ENCODE results near the gene CRTC1. TPM values are rescaled to one million over a fixed set of nuclear protein-coding genes. Genes with fewer than 3 reads are reported as not detected.

CRTC1 gene
- total RNA-seq, 1 donor from 2014 or later = 28.8 TPM

DNA sequence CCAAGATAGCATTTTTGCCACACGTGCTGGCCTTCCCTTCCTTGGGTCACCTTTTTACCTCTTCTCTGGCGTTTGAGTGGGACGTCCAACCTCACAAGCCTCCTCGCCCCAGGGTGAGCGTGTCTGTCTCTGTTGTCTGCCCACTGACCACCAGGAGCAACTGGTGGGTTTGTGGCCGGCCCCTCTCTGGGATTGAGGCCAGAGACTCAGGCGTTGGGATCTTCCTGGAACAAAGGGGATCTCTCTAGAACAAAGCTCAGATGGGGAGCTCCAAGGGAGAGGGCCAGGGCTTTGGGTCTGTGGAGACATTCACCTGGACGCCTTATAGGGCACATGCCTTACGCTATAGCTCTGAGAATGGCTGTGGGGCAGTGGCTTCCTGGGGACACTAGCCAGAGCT, 90.2 kb downstream of the CRTC1 start:
- TF ChIP-seq, protein P1, sequence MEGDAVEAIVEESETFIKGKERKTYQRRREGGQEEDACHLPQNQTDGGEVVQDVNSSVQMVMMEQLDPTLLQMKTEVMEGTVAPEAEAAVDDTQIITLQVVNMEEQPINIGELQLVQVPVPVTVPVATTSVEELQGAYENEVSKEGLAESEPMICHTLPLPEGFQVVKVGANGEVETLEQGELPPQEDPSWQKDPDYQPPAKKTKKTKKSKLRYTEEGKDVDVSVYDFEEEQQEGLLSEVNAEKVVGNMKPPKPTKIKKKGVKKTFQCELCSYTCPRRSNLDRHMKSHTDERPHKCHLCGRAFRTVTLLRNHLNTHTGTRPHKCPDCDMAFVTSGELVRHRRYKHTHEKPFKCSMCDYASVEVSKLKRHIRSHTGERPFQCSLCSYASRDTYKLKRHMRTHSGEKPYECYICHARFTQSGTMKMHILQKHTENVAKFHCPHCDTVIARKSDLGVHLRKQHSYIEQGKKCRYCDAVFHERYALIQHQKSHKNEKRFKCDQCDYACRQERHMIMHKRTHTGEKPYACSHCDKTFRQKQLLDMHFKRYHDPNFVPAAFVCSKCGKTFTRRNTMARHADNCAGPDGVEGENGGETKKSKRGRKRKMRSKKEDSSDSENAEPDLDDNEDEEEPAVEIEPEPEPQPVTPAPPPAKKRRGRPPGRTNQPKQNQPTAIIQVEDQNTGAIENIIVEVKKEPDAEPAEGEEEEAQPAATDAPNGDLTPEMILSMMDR (IDR thresholded peaks at IDR 0.05; ENCODE audit: partially characterized antibody, unreplicated experiment) = no peak
- Mint-ChIP-seq H3K4me1 (ENCODE audit: low read depth, unreplicated experiment) (peaks cover 5% of the 10 kb centered on the region), H3K36me3 (ENCODE audit: unreplicated experiment) (no peaks in the 10 kb centered on the region), H3K9me3 (ENCODE audit: unreplicated experiment) (peaks cover 8% of the 10 kb centered on the region), H3K4me3 (ENCODE audit: unreplicated experiment) (no peak overlapping the region), H3K27ac (ENCODE audit: unreplicated experiment) (no peak overlapping the region), H3K27me3 (ENCODE audit: unreplicated experiment) (peaks cover 13% of the 10 kb centered on the region)
- peak; percentile 16 for DNase-seq

DNA sequence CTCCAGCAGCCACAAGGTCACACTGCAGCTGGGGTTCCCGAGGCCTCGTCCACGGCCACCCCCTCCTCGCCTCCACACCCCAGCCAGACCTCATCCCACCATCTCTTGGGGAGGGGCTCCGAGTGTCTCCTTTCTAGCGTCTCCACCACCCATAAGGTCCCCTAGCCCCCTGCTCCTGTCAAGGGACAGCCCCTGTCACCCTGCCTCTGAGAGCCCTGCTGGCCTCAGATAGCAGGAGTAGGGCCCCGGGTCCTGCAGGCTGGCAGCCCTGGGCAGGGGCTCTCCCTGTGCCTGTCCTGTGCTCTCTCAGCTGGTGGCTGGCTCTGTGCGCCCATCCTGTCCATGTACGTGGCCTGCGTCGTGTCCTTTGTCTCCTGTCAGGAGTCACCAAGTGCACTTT, 90.6 kb downstream of the CRTC1 start:
- peaks cover 13% of the 10 kb centered on the region for H3K27me3 Mint-ChIP-seq (ENCODE audit: unreplicated experiment)
- TF ChIP-seq, protein P1 (IDR thresholded peaks at IDR 0.05; ENCODE audit: partially characterized antibody, unreplicated experiment) = no peak
- H3K36me3 Mint-ChIP-seq (ENCODE audit: unreplicated experiment) = no peaks in the 10 kb centered on the region

DNA sequence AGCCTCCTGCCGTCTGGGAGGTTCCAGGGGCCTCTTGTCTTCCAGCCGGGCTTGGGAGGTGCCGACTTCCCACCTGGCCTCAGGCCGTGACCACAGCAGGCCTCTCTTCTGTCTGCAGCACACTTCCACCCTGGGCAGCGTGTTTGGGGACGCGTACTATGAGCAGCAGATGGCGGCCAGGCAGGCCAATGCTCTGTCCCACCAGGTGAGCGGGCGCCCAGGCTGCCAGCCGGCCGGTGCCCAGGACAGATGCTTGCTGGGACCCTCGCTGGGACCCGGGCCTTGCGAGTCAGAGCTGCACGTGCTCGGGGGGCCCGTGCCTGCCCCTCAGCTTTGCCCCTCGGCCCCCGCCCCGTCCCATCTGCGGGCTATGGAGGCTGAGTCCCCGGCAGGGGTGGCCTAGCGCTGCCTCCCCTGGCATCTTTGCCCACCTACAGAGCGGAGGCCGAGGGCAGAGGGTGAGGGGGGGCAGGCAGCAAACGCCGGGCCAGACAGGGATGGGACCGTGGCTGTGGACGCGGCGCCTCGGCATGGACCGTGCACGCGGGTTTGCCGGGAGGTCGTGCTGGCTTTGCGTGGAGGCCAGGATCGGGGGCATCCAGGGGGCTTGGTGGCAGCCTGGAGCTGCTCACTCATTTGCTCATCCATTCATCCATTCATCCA, 91.4 kb downstream of the CRTC1 start:
- H3K27me3 Mint-ChIP-seq (ENCODE audit: unreplicated experiment) = peaks cover 13% of the 10 kb centered on the region
- H3K4me1 Mint-ChIP-seq (ENCODE audit: low read depth, unreplicated experiment) = peaks cover 5% of the 10 kb centered on the region
- no peak overlapping the region for H3K27ac Mint-ChIP-seq (ENCODE audit: unreplicated experiment)

More for the DNA sequence above, 90.6 kb downstream of the CRTC1 start:
- no peak for DNase-seq
- peaks cover 5% of the 10 kb centered on the region for H3K4me1 Mint-ChIP-seq (ENCODE audit: low read depth, unreplicated experiment)
- no peak overlapping the region for H3K27ac Mint-ChIP-seq (ENCODE audit: unreplicated experiment)
- H3K4me3 Mint-ChIP-seq (ENCODE audit: unreplicated experiment) = no peak overlapping the region
- H3K9me3 Mint-ChIP-seq (ENCODE audit: unreplicated experiment) = peaks cover 11% of the 10 kb centered on the region

DNA sequence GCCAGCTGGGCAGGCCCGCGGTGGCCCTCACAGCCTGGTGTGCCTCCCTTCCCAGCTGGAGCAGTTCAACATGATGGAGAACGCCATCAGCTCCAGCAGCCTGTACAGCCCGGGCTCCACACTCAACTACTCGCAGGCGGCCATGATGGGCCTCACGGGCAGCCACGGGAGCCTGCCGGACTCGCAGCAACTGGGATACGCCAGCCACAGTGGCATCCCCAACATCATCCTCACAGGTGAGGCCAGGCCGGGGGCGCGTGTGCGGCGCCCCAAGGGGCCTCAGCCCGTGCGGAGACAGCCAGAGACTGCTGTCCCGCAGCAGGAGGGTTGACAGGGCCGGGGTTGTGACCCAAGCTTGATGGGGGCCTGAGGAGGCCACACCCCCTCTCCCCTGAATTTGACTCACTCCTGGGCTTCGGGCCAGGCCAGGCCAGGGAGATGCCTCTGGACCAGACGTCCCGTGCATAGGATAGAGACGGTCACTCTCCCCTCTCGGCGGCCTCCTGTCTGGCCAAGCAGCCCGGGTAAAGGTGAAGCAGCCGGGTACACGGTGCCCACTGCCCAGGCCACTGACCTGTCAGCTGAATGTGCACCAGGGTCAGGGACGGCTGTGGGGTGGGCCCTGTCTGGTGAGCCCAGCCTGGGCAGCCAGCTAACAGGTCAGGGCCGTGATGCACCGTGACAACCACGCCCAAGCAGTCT, 92.3 kb downstream of the CRTC1 start:
- Mint-ChIP-seq H3K4me3 (ENCODE audit: unreplicated experiment) (no peak overlapping the region), H3K9me3 (ENCODE audit: unreplicated experiment) (peaks cover 7% of the 10 kb centered on the region), H3K4me1 (ENCODE audit: low read depth, unreplicated experiment) (peaks cover 5% of the 10 kb centered on the region), H3K27me3 (ENCODE audit: unreplicated experiment) (peaks cover 9% of the 10 kb centered on the region), H3K27ac (ENCODE audit: unreplicated experiment) (no peak overlapping the region), H3K36me3 (ENCODE audit: unreplicated experiment) (no peaks in the 10 kb centered on the region)
- TF ChIP-seq, protein P1 (IDR thresholded peaks at IDR 0.05; ENCODE audit: partially characterized antibody, unreplicated experiment) = no peak
- no peak for DNase-seq

More for the DNA sequence above, 91.4 kb downstream of the CRTC1 start:
- H3K4me3 Mint-ChIP-seq (ENCODE audit: unreplicated experiment) = no peak overlapping the region
- H3K9me3 Mint-ChIP-seq (ENCODE audit: unreplicated experiment) = peaks cover 12% of the 10 kb centered on the region
- H3K36me3 Mint-ChIP-seq (ENCODE audit: unreplicated experiment) = no peaks in the 10 kb centered on the region
- peak; percentile 20 for DNase-seq
- TF ChIP-seq, protein P1 (IDR thresholded peaks at IDR 0.05; ENCODE audit: partially characterized antibody, unreplicated experiment) = no peak

DNA sequence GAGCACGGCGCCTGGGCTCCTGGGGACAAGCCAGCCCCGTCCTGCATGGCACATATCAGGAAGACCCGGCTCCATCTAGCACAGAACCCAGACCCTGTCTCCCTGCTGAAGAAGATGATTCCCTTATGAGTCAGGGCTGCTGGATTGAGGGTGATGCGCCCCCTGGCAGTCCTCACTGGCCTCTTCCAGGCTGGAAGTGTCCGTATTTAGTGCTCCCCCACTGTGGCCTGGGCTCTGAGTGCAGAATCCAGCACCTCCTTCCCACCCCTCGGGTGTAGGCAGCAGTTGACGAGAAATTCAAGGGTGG, 92.8 kb downstream of the CRTC1 start:
- DNase-seq = no peak
- TF ChIP-seq, protein P1 (IDR thresholded peaks at IDR 0.05; ENCODE audit: partially characterized antibody, unreplicated experiment) = no peak
- H3K36me3 Mint-ChIP-seq (ENCODE audit: unreplicated experiment) = no peaks in the 10 kb centered on the region
- H3K4me1 Mint-ChIP-seq (ENCODE audit: low read depth, unreplicated experiment) = peaks cover 5% of the 10 kb centered on the region
- no peak overlapping the region for H3K27ac Mint-ChIP-seq (ENCODE audit: unreplicated experiment)
- peaks cover 7% of the 10 kb centered on the region for H3K9me3 Mint-ChIP-seq (ENCODE audit: unreplicated experiment)
- H3K27me3 Mint-ChIP-seq (ENCODE audit: unreplicated experiment) = peaks cover 8% of the 10 kb centered on the region
- no peak overlapping the region for H3K4me3 Mint-ChIP-seq (ENCODE audit: unreplicated experiment)
